ENCODE results near the gene NRCAM.

NRCAM gene

GRCh38 chr7:108487646-108488045 is 31.4 kb upstream of the NRCAM start:
- Histone ChIP-seq H3K36me3 (ENCODE audit: control insufficient read depth in 1 of 2, insufficient read depth in 2 of 2, low read depth in 1 of 2, low read length in 2 of 2) (peaks cover 3 to 58% of the 10 kb centered on the region in 2 experiments), H3K4me3 (ENCODE audit: insufficient read depth in 1 of 2, low read depth in 1 of 2, low read length in 2 of 2) (no peak overlapping the region), H3K23ac (ENCODE audit: low read length in 2 of 2) (no peak overlapping the region), H3K4ac (ENCODE audit: low read depth in 1 of 2, low read length in 2 of 2) (no peak overlapping the region), H3K4me2 (ENCODE audit: low read length, poor library complexity, severe bottlenecking) (no peak overlapping the region), H3K9me3 (ENCODE audit: control insufficient read depth, low read length) (no peaks in the 10 kb centered on the region), H2BK12ac (ENCODE audit: low read length in 2 of 2) (no peak overlapping the region), H3K4me1 (ENCODE audit: control insufficient read depth, insufficient read depth, low read depth, low read length) (no peaks in the 10 kb centered on the region), H2AK5ac (ENCODE audit: low read length, severe bottlenecking) (no peak overlapping the region), H3K27me3 (ENCODE audit: control insufficient read depth in 1 of 2, insufficient read depth in 1 of 2, low read length in 2 of 2) (no peaks in the 10 kb centered on the region), H2BK15ac (ENCODE audit: low read depth, poor library complexity, severe bottlenecking) (no peak overlapping the region), H4K91ac (ENCODE audit: low read length) (no peak overlapping the region), H2BK5ac (ENCODE audit: low read depth, low read length, poor library complexity, severe bottlenecking) (no peak overlapping the region), H3K27ac (ENCODE audit: low read length, poor library complexity, severe bottlenecking) (no peak overlapping the region), H3K79me1 (replicated peaks; ENCODE audit: low read length, poor library complexity, severe bottlenecking) (peaks cover 1% of the 10 kb centered on the region), H4K8ac (ENCODE audit: low read length) (no peak overlapping the region), H3K14ac (ENCODE audit: low read length in 2 of 2) (no peak overlapping the region), H2BK120ac (ENCODE audit: low read depth, low read length) (no peak overlapping the region), H3K18ac (ENCODE audit: low read depth in 1 of 2, low read length in 2 of 2) (no peak overlapping the region), H3K9ac (ENCODE audit: low read length) (no peak overlapping the region), H2AFZ (ENCODE audit: low read depth, low read length) (no peak overlapping the region)
- DNase-seq, result no peak

- Histone ChIP-seq H3K9ac (ENCODE audit: low read length) (no peak overlapping the region), H2BK15ac (ENCODE audit: low read depth, poor library complexity, severe bottlenecking) (no peak overlapping the region), H3K4me1 (ENCODE audit: control insufficient read depth, insufficient read depth, low read depth, low read length) (no peaks in the 10 kb centered on the region), H3K79me1 (replicated peaks; ENCODE audit: low read length, poor library complexity, severe bottlenecking) (no peaks in the 10 kb centered on the region), H3K36me3 (ENCODE audit: control insufficient read depth in 1 of 2, insufficient read depth in 2 of 2, low read depth in 1 of 2, low read length in 2 of 2) (peaks cover 3 to 56% of the 10 kb centered on the region in 2 experiments), H3K27me3 (ENCODE audit: control insufficient read depth in 1 of 2, insufficient read depth in 1 of 2, low read length in 2 of 2) (no peaks in the 10 kb centered on the region), H2AFZ (ENCODE audit: low read depth, low read length) (no peak overlapping the region), H4K91ac (ENCODE audit: low read length) (no peak overlapping the region), H2AK5ac (ENCODE audit: low read length, severe bottlenecking) (no peak overlapping the region), H2BK120ac (ENCODE audit: low read depth, low read length) (no peak overlapping the region), H2BK12ac (ENCODE audit: low read length in 2 of 2) (no peak overlapping the region), H3K14ac (ENCODE audit: low read length in 2 of 2) (no peak overlapping the region), H3K9me3 (ENCODE audit: control insufficient read depth, low read length) (no peaks in the 10 kb centered on the region), H3K4me3 (ENCODE audit: insufficient read depth in 1 of 2, low read depth in 1 of 2, low read length in 2 of 2) (no peak overlapping the region), H3K18ac (ENCODE audit: low read depth in 1 of 2, low read length in 2 of 2) (no peak overlapping the region), H3K27ac (ENCODE audit: low read length, poor library complexity, severe bottlenecking) (no peak overlapping the region), H2BK5ac (ENCODE audit: low read depth, low read length, poor library complexity, severe bottlenecking) (no peak overlapping the region), H3K4me2 (ENCODE audit: low read length, poor library complexity, severe bottlenecking) (no peak overlapping the region), H3K4ac (ENCODE audit: low read depth in 1 of 2, low read length in 2 of 2) (no peak overlapping the region), H4K8ac (ENCODE audit: low read length) (no peak overlapping the region), H3K23ac (ENCODE audit: low read length in 2 of 2) (no peak overlapping the region)
- DNase-seq, result no peak
- WGBS, result 100% methylated on average over 1 of the region's 5 CpGs
These were observed 30.2 kb upstream of the NRCAM start for GRCh38 chr7:108486291-108486966.

GRCh38 chr7:108484137-108484536 is 27.9 kb upstream of the NRCAM start:
- H3K79me1 ChIP-seq (replicated peaks; ENCODE audit: low read length, poor library complexity, severe bottlenecking), result no peaks in the 10 kb centered on the region
- no peak overlapping the region for H4K91ac ChIP-seq (ENCODE audit: low read length)
- no peak overlapping the region for H3K9ac ChIP-seq (ENCODE audit: low read length)
- H3K18ac ChIP-seq (ENCODE audit: low read depth in 1 of 2, low read length in 2 of 2), result no peak overlapping the region
- no peak overlapping the region for H2BK5ac ChIP-seq (ENCODE audit: low read depth, low read length, poor library complexity, severe bottlenecking)
- H3K14ac ChIP-seq (ENCODE audit: low read length in 2 of 2), result no peak overlapping the region
- H2BK120ac ChIP-seq (ENCODE audit: low read depth, low read length), result no peak overlapping the region
- no peak for DNase-seq
- no peak overlapping the region for H3K23ac ChIP-seq (ENCODE audit: low read length in 2 of 2)
- no peak overlapping the region for H3K4me2 ChIP-seq (ENCODE audit: low read length, poor library complexity, severe bottlenecking)
- no peak overlapping the region for H2AK5ac ChIP-seq (ENCODE audit: low read length, severe bottlenecking)
- 100% methylated on average over 1 of the region's 1 CpG for WGBS
- H3K4me3 ChIP-seq (ENCODE audit: insufficient read depth in 1 of 2, low read depth in 1 of 2, low read length in 2 of 2), result no peak overlapping the region
- H3K27ac ChIP-seq (ENCODE audit: low read length, poor library complexity, severe bottlenecking), result no peak overlapping the region
- H2BK15ac ChIP-seq (ENCODE audit: low read depth, poor library complexity, severe bottlenecking), result no peak overlapping the region
- no peak overlapping the region for H2AFZ ChIP-seq (ENCODE audit: low read depth, low read length)
- H3K36me3 ChIP-seq (ENCODE audit: control insufficient read depth in 1 of 2, insufficient read depth in 2 of 2, low read depth in 1 of 2, low read length in 2 of 2), result peaks cover 3 to 58% of the 10 kb centered on the region in 2 experiments
- H2BK12ac ChIP-seq (ENCODE audit: low read length in 2 of 2), result no peak overlapping the region
- no peak overlapping the region for H3K4ac ChIP-seq (ENCODE audit: low read depth in 1 of 2, low read length in 2 of 2)
- no peaks in the 10 kb centered on the region for H3K9me3 ChIP-seq (ENCODE audit: control insufficient read depth, low read length)
- no peaks in the 10 kb centered on the region for H3K4me1 ChIP-seq (ENCODE audit: control insufficient read depth, insufficient read depth, low read depth, low read length)
- no peak overlapping the region for H4K8ac ChIP-seq (ENCODE audit: low read length)
- H3K27me3 ChIP-seq (ENCODE audit: control insufficient read depth in 1 of 2, insufficient read depth in 1 of 2, low read length in 2 of 2), result no peaks in the 10 kb centered on the region

- Histone ChIP-seq H3K18ac (ENCODE audit: low read depth in 1 of 2, low read length in 2 of 2) (no peak overlapping the region), H2BK120ac (ENCODE audit: low read depth, low read length) (no peak overlapping the region), H3K4me1 (ENCODE audit: control insufficient read depth, insufficient read depth, low read depth, low read length) (no peaks in the 10 kb centered on the region), H3K79me1 (replicated peaks; ENCODE audit: low read length, poor library complexity, severe bottlenecking) (no peaks in the 10 kb centered on the region), H3K4me3 (ENCODE audit: insufficient read depth in 1 of 2, low read depth in 1 of 2, low read length in 2 of 2) (no peak overlapping the region), H2BK15ac (ENCODE audit: low read depth, poor library complexity, severe bottlenecking) (no peak overlapping the region), H2AK5ac (ENCODE audit: low read length, severe bottlenecking) (no peak overlapping the region), H3K9me3 (ENCODE audit: control insufficient read depth, low read length) (no peaks in the 10 kb centered on the region), H2BK12ac (ENCODE audit: low read length in 2 of 2) (no peak overlapping the region), H2BK5ac (ENCODE audit: low read depth, low read length, poor library complexity, severe bottlenecking) (no peak overlapping the region), H3K36me3 (ENCODE audit: control insufficient read depth in 1 of 2, insufficient read depth in 2 of 2, low read depth in 1 of 2, low read length in 2 of 2) (peaks cover 6 to 68% of the 10 kb centered on the region in 2 experiments), H3K4me2 (ENCODE audit: low read length, poor library complexity, severe bottlenecking) (no peak overlapping the region), H3K27ac (ENCODE audit: low read length, poor library complexity, severe bottlenecking) (no peak overlapping the region), H3K9ac (ENCODE audit: low read length) (no peak overlapping the region), H4K8ac (ENCODE audit: low read length) (no peak overlapping the region), H3K14ac (ENCODE audit: low read length in 2 of 2) (no peak overlapping the region), H3K27me3 (ENCODE audit: control insufficient read depth in 1 of 2, insufficient read depth in 1 of 2, low read length in 2 of 2) (no peaks in the 10 kb centered on the region), H3K4ac (ENCODE audit: low read depth in 1 of 2, low read length in 2 of 2) (no peak overlapping the region), H4K91ac (ENCODE audit: low read length) (no peak overlapping the region), H2AFZ (ENCODE audit: low read depth, low read length) (no peak overlapping the region), H3K23ac (ENCODE audit: low read length in 2 of 2) (no peak overlapping the region)
- DNase-seq, result no peak
- WGBS, result over 99% methylated on average over 4 of the region's 5 CpGs
These were observed 24.1 kb upstream of the NRCAM start for GRCh38 chr7:108480311-108480710.
